ENCODE data around the gene GIMAP1. TPM values are rescaled to one million over a fixed set of nuclear protein-coding genes. Genes with fewer than 3 reads are reported as not detected.
"Not testable (repeated sequence)": the region's sequence is repeated elsewhere in the genome, so short reads cannot be mapped to it uniquely, and the experiment has no call there.

The GIMAP1 gene
- 1 to 10 TPM; 1.8 to 7.4 (median 3.6) TPM for total RNA-seq

DNA sequence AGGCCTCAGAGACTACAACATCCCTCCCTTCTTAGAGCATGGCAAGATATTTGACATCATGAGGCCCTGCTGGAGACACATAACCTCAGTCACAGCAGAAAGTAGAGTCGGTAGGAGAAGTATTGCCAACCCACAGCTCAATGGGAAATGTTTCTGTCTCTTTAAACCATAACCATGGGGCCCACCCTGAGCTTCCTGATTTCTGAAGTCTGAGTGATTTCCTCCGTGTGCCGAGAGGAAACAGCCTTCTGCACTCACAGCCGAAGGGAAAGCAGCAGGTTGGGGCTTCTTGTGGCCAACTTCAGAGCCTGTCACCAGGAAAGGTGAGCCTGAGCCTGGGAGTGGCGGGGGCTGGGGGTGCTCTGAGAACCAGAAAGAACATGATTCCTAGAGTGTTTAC is at the start of gene GIMAP1:
Gene GIMAP1, plus strand, starts transcription at position 246 of the 400 bp plus-strand sequence. CDS start 2,435 bp downstream, outside the sequence.
- DNase-seq, result peak in 2 of 3 donors; percentile 63 to 81
- H3K4me3 ChIP-seq, result peak within 1 kb of the TSS; percentile 37 to 51 (median 46)
- TF ChIP-seq, protein P1, sequence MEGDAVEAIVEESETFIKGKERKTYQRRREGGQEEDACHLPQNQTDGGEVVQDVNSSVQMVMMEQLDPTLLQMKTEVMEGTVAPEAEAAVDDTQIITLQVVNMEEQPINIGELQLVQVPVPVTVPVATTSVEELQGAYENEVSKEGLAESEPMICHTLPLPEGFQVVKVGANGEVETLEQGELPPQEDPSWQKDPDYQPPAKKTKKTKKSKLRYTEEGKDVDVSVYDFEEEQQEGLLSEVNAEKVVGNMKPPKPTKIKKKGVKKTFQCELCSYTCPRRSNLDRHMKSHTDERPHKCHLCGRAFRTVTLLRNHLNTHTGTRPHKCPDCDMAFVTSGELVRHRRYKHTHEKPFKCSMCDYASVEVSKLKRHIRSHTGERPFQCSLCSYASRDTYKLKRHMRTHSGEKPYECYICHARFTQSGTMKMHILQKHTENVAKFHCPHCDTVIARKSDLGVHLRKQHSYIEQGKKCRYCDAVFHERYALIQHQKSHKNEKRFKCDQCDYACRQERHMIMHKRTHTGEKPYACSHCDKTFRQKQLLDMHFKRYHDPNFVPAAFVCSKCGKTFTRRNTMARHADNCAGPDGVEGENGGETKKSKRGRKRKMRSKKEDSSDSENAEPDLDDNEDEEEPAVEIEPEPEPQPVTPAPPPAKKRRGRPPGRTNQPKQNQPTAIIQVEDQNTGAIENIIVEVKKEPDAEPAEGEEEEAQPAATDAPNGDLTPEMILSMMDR (IDR thresholded peaks at IDR 0.05), result no peak
- peak in 1 of 2 donors; percentile 40 for TF ChIP-seq POLR2A (IDR thresholded peaks at IDR 0.05)
- peak within 1 kb of the TSS; percentile 52 to 80 (median 72) for H3K27ac ChIP-seq
- H3K27me3 ChIP-seq, result no peaks in the 10 kb centered on the region
- no peaks in the 10 kb centered on the region for H3K4me1 ChIP-seq
- peaks cover 0 to 14% (median 0%) of the 10 kb centered on the region in 3 donors for H3K36me3 ChIP-seq
- H3K9me3 ChIP-seq, result no peaks in the 10 kb centered on the region

DNA sequence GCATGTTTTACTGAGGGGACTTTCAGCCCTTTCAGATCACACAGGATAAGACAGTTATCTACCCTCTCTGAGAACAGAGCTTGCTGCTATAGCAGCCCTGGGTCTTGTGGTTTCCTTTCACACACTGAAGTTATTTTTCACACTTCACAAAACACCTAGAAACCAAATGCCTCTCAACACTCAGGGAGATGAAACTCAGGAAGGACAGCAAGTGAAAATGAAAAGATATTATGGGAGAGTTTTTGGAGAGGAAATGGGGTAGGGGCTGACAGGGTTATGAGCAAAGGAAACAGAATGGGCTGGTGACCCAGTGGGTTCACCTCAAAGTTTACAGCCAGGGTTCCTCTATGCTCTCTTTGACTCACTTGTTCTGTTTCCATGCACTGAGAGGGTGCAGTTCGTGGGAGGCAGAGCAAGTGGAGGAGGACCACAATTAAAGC is 47.9 kb upstream of the GIMAP1 start:
- TF ChIP-seq POLR2A (IDR thresholded peaks at IDR 0.05), result no peak
- TF ChIP-seq, protein P1 (IDR thresholded peaks at IDR 0.05), result no peak
- peak in 1 of 3 donors; percentile 62 for DNase-seq
- peaks cover 0 to 8% (median 7%) of the 10 kb centered on the region in 4 donors for H3K4me1 ChIP-seq
- H3K9me3 ChIP-seq, result no peaks in the 10 kb centered on the region
- H3K36me3 ChIP-seq, result no peaks in the 10 kb centered on the region
- H3K27me3 ChIP-seq, result no peaks in the 10 kb centered on the region
- H3K27ac ChIP-seq, result peak overlapping the region; percentile 56 to 71 (median 66)
- no peak overlapping the region for H3K4me3 ChIP-seq

DNA sequence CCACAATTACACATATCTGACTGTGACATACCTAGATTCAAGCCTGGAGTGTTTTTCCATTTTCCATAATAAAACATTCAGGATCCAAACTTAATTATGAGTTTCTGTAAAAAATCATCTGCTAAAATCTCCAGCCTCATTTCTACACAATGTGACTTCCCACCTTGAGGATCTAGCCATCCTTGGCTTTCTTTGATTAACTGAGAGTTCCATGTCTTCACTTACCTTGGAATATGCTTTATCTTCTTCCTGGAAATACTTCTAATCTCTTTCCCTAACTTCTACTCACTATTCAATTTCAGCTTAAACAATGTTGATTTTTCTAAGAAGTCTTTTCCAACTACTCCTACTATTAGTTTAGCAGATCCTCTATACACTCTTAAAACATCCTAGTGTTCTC is 47.4 kb upstream of the GIMAP1 start:
- no peak for DNase-seq
- H3K36me3 ChIP-seq, result no peaks in the 10 kb centered on the region
- peak overlapping the region; percentile 28 to 69 (median 38) for H3K27ac ChIP-seq
- no peak for TF ChIP-seq POLR2A (IDR thresholded peaks at IDR 0.05)
- TF ChIP-seq, protein P1 (IDR thresholded peaks at IDR 0.05), result no peak
- peaks cover 0 to 8% (median 7%) of the 10 kb centered on the region in 4 donors for H3K4me1 ChIP-seq
- no peaks in the 10 kb centered on the region for H3K9me3 ChIP-seq
- H3K27me3 ChIP-seq, result no peaks in the 10 kb centered on the region
- no peak overlapping the region for H3K4me3 ChIP-seq

DNA sequence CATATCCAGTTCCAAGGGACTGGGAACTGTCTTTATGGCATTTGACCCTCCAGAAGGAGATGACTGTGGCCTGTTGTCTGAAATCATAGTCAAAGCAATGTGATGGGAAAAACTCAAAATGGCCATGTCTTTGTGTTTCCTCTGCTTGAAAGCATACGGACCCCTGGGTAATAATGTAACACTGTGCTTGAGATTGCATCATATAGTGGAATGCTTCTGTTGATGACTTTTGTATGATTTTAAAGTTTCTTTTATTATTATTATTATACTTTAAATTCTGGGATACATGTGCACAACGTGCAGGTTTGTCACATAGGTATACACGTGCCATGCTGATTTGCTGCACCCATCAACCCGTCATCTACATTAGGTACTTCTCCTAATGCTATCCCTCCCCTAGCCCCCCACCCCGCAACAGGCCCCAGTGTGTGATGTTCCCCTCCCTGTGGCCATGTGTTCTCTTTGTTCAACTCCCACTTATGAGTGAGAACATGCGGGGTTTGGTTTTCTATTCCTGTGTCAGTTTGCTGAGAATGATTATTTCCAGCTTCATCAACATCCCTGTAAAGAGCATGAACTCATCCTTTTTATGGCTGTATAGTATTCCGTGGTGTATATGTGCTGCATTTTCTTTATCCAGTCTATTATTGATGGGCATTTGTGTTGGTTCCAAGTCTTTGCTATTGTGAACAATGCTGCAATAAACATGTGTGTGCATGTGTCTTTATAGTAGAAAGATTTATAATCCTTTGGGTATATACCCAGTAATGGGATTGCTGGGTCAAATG is 44.4 kb upstream of the GIMAP1 start:
- H3K4me1 ChIP-seq, H3K27me3 ChIP-seq, H3K36me3 ChIP-seq, H3K9me3 ChIP-seq, H3K27ac ChIP-seq, H3K4me3 ChIP-seq, DNase-seq: not testable (repeated sequence)

DNA sequence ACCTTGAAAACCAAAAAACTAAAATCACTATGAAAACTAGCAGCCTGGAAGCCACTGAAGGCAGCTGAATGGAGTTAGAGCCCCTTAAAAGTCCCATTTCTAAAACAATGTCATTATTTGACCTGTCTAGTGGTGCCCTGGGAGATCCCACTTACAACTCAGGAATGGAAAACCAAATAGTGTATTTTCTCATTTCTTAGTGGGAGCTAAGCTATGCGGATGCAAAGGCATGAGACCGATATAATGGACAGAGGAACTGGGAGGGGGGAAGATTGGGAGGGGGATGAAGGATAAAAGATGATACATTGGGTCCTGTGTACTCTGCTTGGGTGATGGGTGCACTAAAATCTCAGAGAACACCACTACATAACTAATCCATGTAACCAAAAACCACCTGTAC is 40.7 kb upstream of the GIMAP1 start:
- Histone ChIP-seq H3K9me3 (no peaks in the 10 kb centered on the region), H3K27ac (peak overlapping the region in 3 of 4 donors; percentile 48 to 73 (median 62)), H3K36me3 (no peaks in the 10 kb centered on the region)

DNA sequence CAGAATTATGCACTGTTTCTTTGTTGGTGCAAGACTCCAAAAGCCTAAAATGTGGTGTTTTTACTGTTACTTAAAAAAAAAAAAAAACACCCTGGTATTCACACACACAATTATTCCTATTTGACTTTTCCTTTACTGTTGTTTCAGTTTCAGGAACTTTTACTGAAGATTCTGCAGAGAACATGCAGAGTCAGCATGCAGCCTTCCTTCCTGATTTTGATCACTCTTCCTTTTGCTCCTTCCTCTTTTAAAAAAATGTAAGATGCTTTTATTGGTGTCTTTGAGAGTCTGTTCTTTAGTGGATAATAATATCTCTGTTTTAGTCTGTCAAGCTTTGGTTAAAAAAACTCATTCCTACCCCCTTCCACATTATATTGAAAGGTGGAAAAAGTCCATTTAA is 40.1 kb upstream of the GIMAP1 start:
- H3K27me3 ChIP-seq, H3K4me3 ChIP-seq, DNase-seq, H3K36me3 ChIP-seq, H3K9me3 ChIP-seq, H3K4me1 ChIP-seq: not testable (repeated sequence)
- peak overlapping the region in 3 of 4 donors; percentile 10 to 62 (median 48) for H3K27ac ChIP-seq

More for the DNA sequence above, 40.7 kb upstream of the GIMAP1 start:
- TF ChIP-seq, protein P1 (IDR thresholded peaks at IDR 0.05), result no peak
- H3K4me3 ChIP-seq, result no peak overlapping the region
- no peak for DNase-seq
- H3K4me1 ChIP-seq, result no peaks in the 10 kb centered on the region
- no peaks in the 10 kb centered on the region for H3K27me3 ChIP-seq

DNA sequence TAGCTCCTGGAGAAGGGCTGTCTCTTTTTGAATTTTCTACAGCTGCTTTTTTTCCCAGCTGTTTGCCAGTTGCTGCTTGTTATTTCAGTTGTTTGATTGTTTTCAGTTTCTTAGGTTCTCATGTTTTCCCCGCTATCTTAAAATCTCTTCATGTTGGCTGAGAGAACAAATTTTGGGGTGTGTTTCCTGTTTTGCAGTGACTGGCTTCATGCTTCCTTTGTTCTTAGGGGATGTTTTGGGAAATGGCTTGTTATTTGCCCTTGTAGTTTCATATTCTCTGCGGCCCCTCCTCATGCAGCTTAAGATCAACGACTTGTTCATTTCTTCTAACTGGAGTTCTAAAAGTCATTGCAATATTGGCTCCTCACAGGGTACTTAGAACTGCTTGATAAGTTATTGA is 39.6 kb upstream of the GIMAP1 start:
- not testable (repeated sequence) for H3K36me3 ChIP-seq, H3K4me3 ChIP-seq, H3K4me1 ChIP-seq, H3K9me3 ChIP-seq, H3K27me3 ChIP-seq
- H3K27ac ChIP-seq, result peak overlapping the region in 3 of 4 donors; percentile 7 to 62 (median 48)
- peak in 1 of 3 donors; percentile 50 for DNase-seq

DNA sequence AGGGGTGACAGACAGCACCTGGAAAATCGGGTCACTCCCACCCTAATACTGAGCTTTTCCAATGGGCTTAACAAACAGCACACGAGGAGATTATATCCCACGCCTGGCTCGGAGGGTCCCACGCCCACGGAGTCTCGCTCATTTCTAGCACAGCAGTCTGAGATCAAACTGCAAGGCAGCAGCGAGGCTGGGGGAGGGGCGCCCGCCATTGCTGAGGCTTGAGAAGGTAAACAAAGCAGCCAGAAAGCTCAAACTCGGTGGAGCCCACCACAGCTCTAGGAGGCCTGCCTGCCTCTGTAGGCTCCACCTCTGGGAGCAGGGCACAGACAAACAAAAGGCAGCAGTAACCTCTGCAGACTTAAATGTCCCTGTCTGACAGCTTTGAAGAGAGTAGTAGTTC is 37.8 kb upstream of the GIMAP1 start:
- H3K27ac ChIP-seq, result peak overlapping the region; percentile 32 to 71 (median 39)
- H3K27me3 ChIP-seq, H3K9me3 ChIP-seq, H3K36me3 ChIP-seq, H3K4me3 ChIP-seq, H3K4me1 ChIP-seq: not testable (repeated sequence)
- peak in 1 of 3 donors; percentile 47 for DNase-seq

DNA sequence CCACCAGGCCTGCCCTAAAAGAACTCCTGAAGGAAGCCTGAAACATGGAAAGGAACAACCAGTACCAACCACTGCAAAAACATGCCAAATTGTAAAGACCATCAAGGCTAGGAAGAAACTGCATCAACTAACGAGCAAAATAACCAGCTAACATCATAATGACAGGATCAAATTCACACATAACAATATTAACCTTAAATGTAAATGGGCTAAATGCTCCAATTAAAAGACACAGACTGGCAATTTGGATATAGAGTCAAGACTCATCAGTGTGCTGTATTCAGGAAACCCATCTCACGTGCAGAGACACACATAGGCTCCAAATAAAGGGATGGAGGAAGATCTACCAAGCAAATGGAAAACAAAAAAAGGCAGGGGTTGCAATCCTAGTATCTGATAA is 36.0 kb upstream of the GIMAP1 start:
- not testable (repeated sequence) for H3K9me3 ChIP-seq, H3K27ac ChIP-seq, H3K27me3 ChIP-seq, DNase-seq, H3K36me3 ChIP-seq, H3K4me3 ChIP-seq, H3K4me1 ChIP-seq
